GM21390 (cell line): ENCODE measurements around the gene ADCYAP1.

Experiments
- ATAC-seq: cut with Tn5 transposase; IDR thresholded peaks from one replicate; pipeline ENCODE4 v1.9.1; 2021; ENCODE audit not compliant: unreplicated experiment

The ADCYAP1 gene

GRCh38 chr18:908758-909724 lies 4.4 kb downstream of the ADCYAP1 start:
- ATAC-seq, result no peak

DNA sequence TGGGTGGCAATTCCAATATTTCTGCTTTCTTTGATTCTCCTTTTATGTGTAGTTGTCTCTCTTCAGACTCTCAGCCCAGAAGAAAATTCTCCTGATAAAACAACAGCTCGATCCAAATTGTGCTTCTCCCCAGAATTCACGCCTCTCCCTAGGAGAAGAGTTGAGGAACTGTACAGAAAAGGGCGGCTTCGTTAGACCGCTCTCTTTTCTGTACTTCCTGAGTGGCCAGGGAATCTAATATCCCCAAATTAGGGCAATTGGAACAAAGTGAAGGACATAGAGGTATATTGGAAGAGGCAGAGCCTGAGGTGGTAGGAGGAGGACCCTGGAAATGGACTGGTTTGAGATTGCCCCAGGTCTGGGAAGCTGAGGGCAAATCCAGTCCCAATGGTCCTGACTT lies 5.6 kb downstream of the ADCYAP1 start:
- ATAC-seq, result no peak

- no peak for ATAC-seq
Measured at GRCh38 chr18:911025-911424, 6.4 kb downstream of the ADCYAP1 start.

DNA sequence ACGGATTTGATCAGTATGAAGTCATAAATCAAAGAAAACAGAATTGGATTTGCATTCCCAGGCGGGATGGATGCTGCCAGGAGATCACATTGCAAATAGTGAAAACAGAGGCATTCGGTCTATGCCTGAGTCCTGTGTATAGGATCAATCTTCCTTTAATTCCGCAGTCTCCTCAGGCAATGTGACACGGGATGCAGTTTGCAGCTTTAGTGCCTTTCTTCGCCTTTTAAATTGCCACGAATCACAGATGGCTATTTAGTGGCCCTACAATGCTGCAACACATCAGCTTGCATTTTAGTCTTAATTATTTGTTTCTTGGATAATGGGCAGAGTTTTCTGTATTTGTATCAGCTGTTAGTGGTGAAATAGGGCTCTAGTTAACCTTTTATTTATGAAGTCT lies 6.8 kb downstream of the ADCYAP1 start:
- ATAC-seq, result no peak

DNA sequence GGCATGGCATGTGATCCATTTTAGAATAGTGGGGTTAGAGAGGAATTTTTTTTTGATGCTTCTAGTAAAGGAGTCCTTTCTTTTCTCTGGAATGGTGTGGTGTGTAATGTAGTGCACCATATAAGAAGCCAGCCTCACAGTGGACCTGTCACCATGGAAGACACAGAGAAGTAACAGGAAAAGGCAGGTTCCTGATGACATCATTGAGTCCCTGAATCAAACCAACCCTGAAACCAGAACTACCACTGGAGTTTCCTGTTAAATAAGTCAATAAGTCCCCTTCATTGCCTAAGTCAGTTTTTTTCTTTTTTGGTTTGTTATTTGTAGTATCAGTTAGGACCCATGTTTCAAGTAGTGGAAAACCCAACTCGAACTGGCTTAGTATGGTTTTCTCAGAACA lies 11.9 kb downstream of the ADCYAP1 start:
- no peak for ATAC-seq

DNA sequence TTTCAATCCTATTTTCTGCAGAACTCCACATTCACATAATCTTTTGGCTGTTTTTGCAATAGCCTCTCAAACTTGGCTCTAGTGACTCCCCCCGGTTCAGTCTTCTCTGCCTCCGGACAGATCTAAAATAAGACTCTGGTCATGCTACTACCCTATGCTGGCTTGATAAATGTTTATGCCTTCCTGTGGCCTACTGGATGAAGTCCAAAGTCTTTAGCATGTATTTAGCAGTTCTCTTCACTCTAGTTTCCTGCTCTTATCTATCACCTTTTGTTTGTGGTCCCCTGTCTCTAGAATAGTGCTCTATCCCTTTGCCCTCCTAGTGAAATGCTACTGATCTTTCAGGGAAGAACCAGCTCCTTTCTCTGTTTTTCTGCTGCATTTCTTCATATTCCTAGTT lies 14.4 kb downstream of the ADCYAP1 start:
- no peak for ATAC-seq

GRCh38 chr18:923144-923866 lies 18.6 kb downstream of the ADCYAP1 start:
- ATAC-seq, result no peak

DNA sequence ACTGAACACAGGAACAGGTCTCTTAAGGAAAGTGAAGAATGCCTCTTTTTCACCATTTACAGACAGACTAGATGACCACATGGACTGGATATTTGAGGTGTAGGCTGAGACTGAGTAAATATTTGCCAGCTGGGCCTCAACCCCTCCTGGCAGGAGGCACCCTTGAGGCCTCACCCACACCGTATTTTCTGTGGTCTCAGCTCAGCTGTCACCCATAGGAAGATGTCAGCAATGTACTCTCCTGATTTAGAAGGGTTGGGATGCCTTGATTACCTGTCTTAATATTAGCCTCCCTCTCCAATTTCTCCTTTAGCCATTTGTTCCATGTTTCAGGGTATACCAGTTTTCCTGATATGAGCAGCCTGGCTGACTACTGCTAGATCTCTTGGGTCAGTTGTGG lies 20.3 kb downstream of the ADCYAP1 start:
- ATAC-seq, result no peak

DNA sequence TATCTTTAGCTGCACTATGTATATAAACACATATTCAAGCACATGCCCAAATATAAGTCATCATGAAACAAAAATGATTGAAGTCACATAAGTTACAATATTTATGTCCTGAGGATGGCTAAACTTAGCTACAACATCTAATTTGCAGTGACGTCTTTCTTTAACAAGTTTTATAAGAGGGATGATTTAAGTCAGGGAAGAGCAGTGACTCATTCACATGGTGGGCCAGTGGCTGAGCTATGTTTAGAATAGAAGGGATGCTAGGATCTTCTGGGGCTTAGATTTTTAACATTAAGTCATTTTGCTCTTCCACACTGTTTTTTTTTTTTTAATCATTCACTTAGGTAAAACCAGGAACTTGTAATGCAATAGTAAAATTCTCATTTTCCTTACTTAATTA lies 22.3 kb downstream of the ADCYAP1 start:
- no peak for ATAC-seq

DNA sequence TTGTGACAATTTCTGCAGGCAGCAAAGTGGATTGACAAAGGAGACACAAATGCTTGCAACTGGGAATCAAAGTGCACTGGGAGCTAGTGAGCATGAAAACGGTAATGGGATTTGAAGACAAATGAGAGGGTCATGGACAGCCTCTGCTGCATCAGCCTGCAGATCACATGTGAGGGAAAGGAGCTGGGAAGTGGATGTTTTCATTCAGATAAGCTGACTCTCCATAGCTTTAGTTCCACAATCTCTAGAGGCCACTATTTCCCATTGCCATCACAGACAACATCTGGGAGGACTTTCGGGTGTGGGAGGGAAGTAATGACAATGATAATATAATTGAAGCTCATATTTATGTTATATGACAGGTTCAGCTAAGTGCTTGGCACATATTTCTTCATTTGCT lies 28.4 kb downstream of the ADCYAP1 start:
- no peak for ATAC-seq

- ATAC-seq, result no peak
Measured at GRCh38 chr18:934518-935133, 30.0 kb downstream of the ADCYAP1 start.

- ATAC-seq, result no peak
Measured at GRCh38 chr18:936941-937340, 32.3 kb downstream of the ADCYAP1 start.

DNA sequence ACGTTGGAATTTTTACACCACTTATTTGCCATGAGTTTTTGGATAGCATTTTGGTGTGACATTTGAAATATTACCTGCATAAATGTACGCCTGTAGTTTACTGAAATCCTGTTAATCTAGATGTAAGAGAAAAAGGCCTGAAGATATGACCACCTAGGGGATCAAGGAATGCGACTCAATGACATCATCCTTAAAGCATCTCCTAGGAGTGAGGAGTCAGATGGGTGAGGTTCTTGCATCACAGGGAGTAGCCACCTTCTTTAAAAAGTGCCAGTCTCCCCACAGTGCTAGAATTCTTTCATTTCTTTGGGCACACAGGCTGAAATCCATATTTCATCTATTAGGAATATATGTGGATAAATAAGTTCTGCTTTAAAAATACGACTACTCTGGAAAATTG lies 34.5 kb downstream of the ADCYAP1 start:
- no peak for ATAC-seq

DNA sequence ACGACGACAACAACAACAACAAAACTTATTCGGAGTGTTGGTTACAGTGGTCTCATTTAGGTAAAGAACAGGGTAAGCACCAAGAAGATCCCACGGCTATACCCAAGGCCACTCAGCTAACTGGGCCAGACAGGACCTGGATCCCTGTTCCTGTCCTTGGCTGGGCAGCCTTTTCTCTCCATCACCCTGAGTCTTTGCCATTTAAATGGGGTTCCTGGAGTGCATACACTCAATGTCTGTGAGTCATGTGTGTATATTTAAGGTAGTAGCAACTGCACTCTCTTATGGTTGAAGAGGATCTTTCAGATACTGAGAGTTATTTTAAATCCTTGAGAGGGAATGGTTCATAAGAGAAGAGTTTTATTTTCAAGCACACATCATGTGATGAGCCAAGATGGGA lies 35.3 kb downstream of the ADCYAP1 start:
- ATAC-seq, result no peak

- no peak for ATAC-seq
Measured at GRCh38 chr18:941331-941730, 36.7 kb downstream of the ADCYAP1 start.

DNA sequence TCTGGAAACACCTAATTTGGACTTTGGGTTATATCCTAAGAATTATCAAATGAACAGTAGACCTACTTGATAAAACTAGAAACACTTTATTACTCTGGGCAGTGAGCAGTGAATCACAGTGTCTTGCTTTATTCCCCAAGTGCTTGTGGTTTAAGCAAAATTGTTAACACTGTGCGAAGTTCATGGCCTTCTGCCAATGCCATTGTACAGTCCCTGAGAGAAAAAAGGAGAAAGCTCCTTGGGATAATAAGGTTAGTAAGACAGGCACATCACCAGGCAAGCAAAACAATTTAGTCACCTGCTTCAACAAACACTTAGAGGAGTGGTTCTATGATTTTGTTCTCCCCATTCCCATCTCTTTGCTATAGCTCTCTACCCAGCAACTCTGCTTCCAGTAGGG lies 39.8 kb downstream of the ADCYAP1 start:
- no peak for ATAC-seq

DNA sequence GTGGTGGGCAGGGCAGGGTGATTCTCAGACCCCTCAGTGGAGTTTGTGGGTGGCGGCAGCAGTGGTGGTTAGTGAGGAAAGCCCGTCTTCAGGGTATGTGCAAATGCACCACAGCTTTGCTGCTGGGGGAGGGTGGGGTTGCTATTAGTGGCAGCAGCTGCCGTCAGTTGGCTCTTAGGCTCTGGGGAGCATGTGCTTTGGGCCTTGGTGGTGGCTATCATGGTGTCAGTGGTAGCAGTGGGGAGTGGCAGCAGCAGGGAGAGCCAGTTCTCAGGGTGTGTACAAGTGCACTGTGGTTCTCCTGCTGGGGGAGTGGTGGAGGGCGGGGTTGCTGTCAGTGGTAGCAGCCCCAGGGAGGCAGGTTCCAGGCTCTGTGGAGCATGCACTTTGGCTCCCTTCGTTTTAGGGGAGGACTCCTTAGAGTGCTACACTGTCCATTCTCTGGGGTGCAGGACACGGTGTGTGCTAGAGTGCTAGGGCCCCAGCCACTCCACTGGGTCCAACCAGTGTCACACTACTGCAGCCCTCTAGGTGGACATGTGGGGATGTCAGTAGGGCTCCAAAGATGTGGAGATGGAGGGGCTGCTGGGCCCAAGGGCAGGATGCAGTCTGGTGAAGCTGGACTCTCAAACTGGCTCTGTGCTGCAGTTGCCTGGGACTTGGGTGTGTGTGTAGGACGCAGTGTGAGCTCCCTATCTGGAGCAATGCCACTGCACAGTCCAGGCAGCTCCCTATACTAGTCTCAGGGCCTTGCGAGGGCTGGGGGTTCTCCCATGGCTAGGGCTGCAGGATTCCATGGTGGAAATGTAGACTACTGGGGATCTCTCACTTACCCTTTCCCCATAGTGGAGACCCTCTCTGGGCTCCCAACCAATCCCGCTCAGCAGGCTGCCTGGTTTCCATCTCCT lies 45.3 kb downstream of the ADCYAP1 start:
- ATAC-seq, result no peak

GRCh38 chr18:950882-951495 lies 46.3 kb downstream of the ADCYAP1 start:
- ATAC-seq, result no peak

- no peak for ATAC-seq
Measured at GRCh38 chr18:955384-956066, 50.9 kb downstream of the ADCYAP1 start.

GRCh38 chr18:957829-958228 lies 53.2 kb downstream of the ADCYAP1 start:
- ATAC-seq, result no peak
